Measurements from ENCODE around the gene ACOXL.
A peak's percentile ranks its signal among the peaks of the same experiment; 100 is the strongest.

The ACOXL gene

GRCh38 chr2:111161971-111162370 lies 429.6 kb downstream of the ACOXL start:
- no peak for DNase-seq (ENCODE audit: low read depth, low spot score)

GRCh38 chr2:111162718-111163331 lies 430.5 kb downstream of the ACOXL start:
- DNase-seq (ENCODE audit: low read depth, low spot score): no peak

- peak; percentile 23 for DNase-seq (ENCODE audit: low read depth, low spot score)
Measured at GRCh38 chr2:111164078-111164477, 431.7 kb downstream of the ACOXL start.

- DNase-seq (ENCODE audit: low read depth, low spot score): no peak
Measured at GRCh38 chr2:111165084-111165483, 432.7 kb downstream of the ACOXL start.

- DNase-seq (ENCODE audit: low read depth, low spot score): no peak
Measured at GRCh38 chr2:111166115-111166514, 433.7 kb downstream of the ACOXL start.

GRCh38 chr2:111167076-111167862 lies 434.9 kb downstream of the ACOXL start:
- peak; percentile 22 for DNase-seq (ENCODE audit: low read depth, low spot score)

- no peak for DNase-seq (ENCODE audit: low read depth, low spot score)
Measured at GRCh38 chr2:111167863-111168162, 435.4 kb downstream of the ACOXL start.
